ENCODE data around the gene WNT3A. TPM values are rescaled to one million over a fixed set of nuclear protein-coding genes. Genes with fewer than 3 reads are reported as not detected.

WNT3A gene
- total and polyA plus RNA-seq, 2 experiments from 2014 or later = 0.07 to 0.65 TPM

DNA sequence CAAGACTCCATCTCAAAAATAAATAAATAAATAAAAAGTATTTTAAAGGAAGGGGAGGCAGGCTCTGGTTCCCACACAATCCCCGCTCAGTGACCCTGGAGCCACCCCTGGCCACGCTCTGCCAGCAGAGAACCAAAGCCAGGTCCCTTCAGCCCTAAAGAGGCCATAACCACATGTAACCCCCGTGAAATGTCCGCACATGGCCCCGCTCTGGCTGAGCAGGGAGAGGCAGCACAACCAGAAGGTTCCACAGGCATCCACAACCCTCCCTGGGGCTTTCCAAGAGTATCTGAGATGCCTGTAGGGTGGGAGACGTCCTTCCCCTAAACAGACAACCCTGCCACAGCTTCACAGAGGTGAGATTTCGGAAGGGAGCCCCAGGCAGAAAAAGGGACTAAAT lies 74.3 kb downstream of the WNT3A start:
- Histone ChIP-seq H3K4me1 (ENCODE audit: insufficient read depth) (peaks cover 28% of the 10 kb centered on the region), H3K27ac (ENCODE audit: low read depth) (no peak overlapping the region), H3K4me3 (peak overlapping the region; percentile 93), H3K4me2 (peak overlapping the region; percentile 90), H3F3A (replicated peaks; ENCODE audit: low read depth) (no peaks in the 10 kb centered on the region), H3K27me3 (ENCODE audit: insufficient read depth) (peaks cover 57% of the 10 kb centered on the region), H3K9me2 (ENCODE audit: insufficient read depth) (no peaks in the 10 kb centered on the region), H3K79me2 (replicated peaks; ENCODE audit: insufficient read depth) (peaks cover 34% of the 10 kb centered on the region), H2AFZ (no peak overlapping the region), H4K20me1 (replicated peaks; ENCODE audit: insufficient read depth) (peaks cover 29% of the 10 kb centered on the region), H3K36me3 (ENCODE audit: insufficient read depth) (no peaks in the 10 kb centered on the region)
- peaks cover 46% of the 10 kb centered on the region for H3K27me3 Mint-ChIP-seq (ENCODE audit: insufficient read depth, low read depth, poor library complexity)
- H3K27ac Mint-ChIP-seq = no peak overlapping the region
- TF ChIP-seq STAT1 (IDR thresholded peaks at IDR 0.05; ENCODE audit: unreplicated experiment) = no peak
- TF ChIP-seq, protein P1, sequence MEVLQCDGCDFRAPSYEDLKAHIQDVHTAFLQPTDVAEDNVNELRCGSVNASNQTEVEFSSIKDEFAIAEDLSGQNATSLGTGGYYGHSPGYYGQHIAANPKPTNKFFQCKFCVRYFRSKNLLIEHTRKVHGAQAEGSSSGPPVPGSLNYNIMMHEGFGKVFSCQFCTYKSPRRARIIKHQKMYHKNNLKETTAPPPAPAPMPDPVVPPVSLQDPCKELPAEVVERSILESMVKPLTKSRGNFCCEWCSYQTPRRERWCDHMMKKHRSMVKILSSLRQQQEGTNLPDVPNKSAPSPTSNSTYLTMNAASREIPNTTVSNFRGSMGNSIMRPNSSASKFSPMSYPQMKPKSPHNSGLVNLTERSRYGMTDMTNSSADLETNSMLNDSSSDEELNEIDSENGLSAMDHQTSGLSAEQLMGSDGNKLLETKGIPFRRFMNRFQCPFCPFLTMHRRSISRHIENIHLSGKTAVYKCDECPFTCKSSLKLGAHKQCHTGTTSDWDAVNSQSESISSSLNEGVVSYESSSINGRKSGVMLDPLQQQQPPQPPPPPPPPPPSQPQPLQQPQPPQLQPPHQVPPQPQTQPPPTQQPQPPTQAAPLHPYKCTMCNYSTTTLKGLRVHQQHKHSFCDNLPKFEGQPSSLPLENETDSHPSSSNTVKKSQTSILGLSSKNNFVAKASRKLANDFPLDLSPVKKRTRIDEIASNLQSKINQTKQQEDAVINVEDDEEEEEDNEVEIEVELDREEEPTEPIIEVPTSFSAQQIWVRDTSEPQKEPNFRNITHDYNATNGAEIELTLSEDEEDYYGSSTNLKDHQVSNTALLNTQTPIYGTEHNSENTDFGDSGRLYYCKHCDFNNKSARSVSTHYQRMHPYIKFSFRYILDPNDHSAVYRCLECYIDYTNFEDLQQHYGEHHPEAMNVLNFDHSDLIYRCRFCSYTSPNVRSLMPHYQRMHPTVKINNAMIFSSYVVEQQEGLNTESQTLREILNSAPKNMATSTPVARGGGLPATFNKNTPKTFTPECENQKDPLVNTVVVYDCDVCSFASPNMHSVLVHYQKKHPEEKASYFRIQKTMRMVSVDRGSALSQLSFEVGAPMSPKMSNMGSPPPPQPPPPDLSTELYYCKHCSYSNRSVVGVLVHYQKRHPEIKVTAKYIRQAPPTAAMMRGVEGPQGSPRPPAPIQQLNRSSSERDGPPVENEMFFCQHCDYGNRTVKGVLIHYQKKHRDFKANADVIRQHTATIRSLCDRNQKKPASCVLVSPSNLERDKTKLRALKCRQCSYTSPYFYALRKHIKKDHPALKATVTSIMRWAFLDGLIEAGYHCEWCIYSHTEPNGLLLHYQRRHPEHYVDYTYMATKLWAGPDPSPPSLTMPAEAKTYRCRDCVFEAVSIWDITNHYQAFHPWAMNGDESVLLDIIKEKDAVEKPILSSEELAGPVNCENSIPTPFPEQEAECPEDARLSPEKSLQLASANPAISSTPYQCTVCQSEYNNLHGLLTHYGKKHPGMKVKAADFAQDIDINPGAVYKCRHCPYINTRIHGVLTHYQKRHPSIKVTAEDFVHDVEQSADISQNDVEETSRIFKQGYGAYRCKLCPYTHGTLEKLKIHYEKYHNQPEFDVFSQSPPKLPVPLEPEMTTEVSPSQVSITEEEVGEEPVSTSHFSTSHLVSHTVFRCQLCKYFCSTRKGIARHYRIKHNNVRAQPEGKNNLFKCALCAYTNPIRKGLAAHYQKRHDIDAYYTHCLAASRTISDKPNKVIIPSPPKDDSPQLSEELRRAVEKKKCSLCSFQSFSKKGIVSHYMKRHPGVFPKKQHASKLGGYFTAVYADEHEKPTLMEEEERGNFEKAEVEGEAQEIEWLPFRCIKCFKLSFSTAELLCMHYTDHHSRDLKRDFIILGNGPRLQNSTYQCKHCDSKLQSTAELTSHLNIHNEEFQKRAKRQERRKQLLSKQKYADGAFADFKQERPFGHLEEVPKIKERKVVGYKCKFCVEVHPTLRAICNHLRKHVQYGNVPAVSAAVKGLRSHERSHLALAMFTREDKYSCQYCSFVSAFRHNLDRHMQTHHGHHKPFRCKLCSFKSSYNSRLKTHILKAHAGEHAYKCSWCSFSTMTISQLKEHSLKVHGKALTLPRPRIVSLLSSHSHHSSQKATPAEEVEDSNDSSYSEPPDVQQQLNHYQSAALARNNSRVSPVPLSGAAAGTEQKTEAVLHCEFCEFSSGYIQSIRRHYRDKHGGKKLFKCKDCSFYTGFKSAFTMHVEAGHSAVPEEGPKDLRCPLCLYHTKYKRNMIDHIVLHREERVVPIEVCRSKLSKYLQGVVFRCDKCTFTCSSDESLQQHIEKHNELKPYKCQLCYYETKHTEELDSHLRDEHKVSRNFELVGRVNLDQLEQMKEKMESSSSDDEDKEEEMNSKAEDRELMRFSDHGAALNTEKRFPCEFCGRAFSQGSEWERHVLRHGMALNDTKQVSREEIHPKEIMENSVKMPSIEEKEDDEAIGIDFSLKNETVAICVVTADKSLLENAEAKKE (CRISPR knock-in tag; IDR thresholded peaks at IDR 0.05) = no peak
- TF ChIP-seq, protein P2, sequence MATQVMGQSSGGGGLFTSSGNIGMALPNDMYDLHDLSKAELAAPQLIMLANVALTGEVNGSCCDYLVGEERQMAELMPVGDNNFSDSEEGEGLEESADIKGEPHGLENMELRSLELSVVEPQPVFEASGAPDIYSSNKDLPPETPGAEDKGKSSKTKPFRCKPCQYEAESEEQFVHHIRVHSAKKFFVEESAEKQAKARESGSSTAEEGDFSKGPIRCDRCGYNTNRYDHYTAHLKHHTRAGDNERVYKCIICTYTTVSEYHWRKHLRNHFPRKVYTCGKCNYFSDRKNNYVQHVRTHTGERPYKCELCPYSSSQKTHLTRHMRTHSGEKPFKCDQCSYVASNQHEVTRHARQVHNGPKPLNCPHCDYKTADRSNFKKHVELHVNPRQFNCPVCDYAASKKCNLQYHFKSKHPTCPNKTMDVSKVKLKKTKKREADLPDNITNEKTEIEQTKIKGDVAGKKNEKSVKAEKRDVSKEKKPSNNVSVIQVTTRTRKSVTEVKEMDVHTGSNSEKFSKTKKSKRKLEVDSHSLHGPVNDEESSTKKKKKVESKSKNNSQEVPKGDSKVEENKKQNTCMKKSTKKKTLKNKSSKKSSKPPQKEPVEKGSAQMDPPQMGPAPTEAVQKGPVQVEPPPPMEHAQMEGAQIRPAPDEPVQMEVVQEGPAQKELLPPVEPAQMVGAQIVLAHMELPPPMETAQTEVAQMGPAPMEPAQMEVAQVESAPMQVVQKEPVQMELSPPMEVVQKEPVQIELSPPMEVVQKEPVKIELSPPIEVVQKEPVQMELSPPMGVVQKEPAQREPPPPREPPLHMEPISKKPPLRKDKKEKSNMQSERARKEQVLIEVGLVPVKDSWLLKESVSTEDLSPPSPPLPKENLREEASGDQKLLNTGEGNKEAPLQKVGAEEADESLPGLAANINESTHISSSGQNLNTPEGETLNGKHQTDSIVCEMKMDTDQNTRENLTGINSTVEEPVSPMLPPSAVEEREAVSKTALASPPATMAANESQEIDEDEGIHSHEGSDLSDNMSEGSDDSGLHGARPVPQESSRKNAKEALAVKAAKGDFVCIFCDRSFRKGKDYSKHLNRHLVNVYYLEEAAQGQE (IDR thresholded peaks at IDR 0.05; ENCODE audit: unreplicated experiment) = no peak
- TF ChIP-seq ZNF331 (CRISPR knock-in tag; IDR thresholded peaks at IDR 0.05; ENCODE audit: low read depth) = no peak
- TF ChIP-seq JUNB (IDR thresholded peaks at IDR 0.05; ENCODE audit: unreplicated experiment) = no peak
- no peak for TF ChIP-seq NANOG (IDR thresholded peaks at IDR 0.05; ENCODE audit: borderline replicate concordance)
- no peak for TF ChIP-seq CREB1 (CRISPR knock-in tag; IDR thresholded peaks at IDR 0.05; ENCODE audit: low read depth)
- TF ChIP-seq POLR2AphosphoS5 (IDR thresholded peaks at IDR 0.05; ENCODE audit: low read depth) = no peak
- TF ChIP-seq, protein P3, sequence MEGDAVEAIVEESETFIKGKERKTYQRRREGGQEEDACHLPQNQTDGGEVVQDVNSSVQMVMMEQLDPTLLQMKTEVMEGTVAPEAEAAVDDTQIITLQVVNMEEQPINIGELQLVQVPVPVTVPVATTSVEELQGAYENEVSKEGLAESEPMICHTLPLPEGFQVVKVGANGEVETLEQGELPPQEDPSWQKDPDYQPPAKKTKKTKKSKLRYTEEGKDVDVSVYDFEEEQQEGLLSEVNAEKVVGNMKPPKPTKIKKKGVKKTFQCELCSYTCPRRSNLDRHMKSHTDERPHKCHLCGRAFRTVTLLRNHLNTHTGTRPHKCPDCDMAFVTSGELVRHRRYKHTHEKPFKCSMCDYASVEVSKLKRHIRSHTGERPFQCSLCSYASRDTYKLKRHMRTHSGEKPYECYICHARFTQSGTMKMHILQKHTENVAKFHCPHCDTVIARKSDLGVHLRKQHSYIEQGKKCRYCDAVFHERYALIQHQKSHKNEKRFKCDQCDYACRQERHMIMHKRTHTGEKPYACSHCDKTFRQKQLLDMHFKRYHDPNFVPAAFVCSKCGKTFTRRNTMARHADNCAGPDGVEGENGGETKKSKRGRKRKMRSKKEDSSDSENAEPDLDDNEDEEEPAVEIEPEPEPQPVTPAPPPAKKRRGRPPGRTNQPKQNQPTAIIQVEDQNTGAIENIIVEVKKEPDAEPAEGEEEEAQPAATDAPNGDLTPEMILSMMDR (conservative IDR thresholded peaks at IDR 0.05; ENCODE audit: low read depth in 2 of 2) = no peak
- no peak for ATAC-seq
- peaks cover 29% of the 10 kb centered on the region for H3K4me1 Mint-ChIP-seq
- H3K4me3 Mint-ChIP-seq = peak overlapping the region; percentile 73
- peaks cover 13% of the 10 kb centered on the region; the same call in 1 of the 3 replicates for H3K36me3 Mint-ChIP-seq (ENCODE audit: low read depth)
- no peaks in the 10 kb centered on the region for H3K9me3 Mint-ChIP-seq
- no peak for DNase-seq (ENCODE audit: low spot score)

Data from GM23338 (cell line).